GM12874 (cell line): ENCODE data around the gene IBTK.

Source experiments
- CTCF ChIP-seq: IDR thresholded peaks from 2 replicates; pipeline ENCODE4 v1.5.1; 2011; ENCODE audit warnings: low read depth, mild to moderate bottlenecking, control low read depth, low read length, moderate library complexity; ENCODE audit not compliant: insufficient read depth

IBTK gene

GRCh38 chr6:82264824-82265223 is 17.3 kb upstream of the IBTK start:
- TF ChIP-seq CTCF = no peak

GRCh38 chr6:82264321-82264720 is 16.8 kb upstream of the IBTK start:
- TF ChIP-seq CTCF = no peak

GRCh38 chr6:82263916-82264315 is 16.4 kb upstream of the IBTK start:
- TF ChIP-seq CTCF = no peak

DNA sequence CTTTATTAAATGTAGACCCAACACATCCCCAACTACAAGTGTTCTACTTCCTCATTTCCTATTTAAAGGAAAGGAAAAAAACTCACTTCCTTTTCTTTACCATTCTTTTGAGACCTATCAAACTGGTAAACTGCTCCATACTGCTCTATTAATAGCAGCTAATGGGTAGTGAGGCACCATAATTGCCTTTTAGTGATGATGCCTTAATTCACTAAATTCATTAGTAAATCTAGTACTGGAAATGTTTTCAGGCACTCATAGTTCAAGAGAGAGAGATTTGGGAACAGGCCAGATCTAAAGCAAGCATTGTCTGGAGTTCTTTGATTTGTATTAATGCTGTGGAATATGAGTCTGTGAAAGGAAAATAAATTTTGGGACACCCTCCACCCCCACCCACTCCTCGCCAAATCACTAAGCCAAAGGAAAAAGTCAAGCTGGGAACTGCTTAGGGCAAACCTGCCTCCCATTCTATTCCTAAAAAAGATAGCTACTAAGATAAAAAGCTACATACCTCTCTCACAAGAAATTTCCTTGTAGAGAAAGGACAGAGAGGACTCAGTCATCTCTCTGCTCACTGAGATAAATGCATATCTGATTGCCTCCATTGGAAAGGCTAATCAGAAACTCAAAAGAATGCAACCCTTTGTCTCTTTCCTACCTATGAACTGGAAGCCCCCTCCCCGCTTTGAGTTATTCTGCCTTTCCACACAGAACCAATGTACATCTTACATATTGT is 13.6 kb upstream of the IBTK start:
- no peak for TF ChIP-seq CTCF

DNA sequence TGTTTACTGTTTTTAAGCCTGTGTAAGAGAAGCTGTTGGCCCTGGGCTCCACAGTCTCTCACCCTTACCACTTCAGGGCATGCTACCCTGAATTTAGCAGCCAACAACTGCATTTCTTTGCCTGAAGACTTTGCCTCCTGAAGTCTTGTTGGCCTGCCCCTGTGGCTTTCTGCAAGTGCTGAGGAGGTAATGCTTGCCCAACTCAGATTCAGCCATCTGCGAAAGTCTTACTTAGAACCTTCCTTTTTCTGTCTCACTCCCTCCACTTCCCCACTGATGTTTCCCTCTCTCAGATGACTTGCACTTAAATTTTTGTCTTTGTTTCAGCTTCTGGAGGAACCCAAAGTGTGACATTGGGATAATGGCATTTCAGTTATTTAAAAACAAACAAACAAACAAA is 11.8 kb upstream of the IBTK start:
- no peak for TF ChIP-seq CTCF

DNA sequence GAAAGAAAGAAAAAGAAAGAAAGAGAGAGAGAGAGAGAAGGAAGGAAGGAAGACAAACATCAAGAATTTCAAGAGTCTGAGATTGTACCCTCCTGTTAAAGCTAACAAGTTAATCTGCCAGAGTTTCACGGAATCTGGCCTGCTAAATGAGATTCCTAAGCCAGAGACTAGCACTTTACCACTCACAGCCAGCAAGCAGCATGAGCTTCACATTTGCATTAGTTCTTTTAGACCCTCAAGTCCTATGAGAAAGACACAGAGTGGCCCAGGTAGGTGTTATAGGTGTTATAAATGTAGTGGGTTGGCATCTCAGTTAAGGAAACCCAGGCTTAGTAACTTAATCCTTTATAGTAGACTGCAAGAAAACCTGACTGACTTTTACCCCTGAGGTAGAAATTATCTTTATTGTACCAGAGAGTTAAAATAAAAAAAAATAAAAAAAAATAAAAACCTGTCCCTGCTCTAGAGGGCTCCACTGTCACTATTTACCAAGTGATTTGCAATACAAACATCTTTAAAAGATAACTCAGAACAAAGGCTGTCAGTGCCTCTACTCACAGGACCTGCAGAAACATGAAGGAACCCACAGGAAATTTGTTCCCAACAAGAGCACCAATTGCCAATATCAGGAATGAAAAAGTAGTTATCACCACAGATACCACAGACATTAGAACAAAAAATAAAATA is 9.7 kb upstream of the IBTK start:
- TF ChIP-seq CTCF = no peak

- 0 out of 2 replicates have a peak, but pooled peaks have one; percentile 14 for TF ChIP-seq CTCF
These were observed 4.4 kb upstream of the IBTK start for GRCh38 chr6:82251942-82252341.
